Measurements from ENCODE around the gene FAM76A.

- TF ChIP-seq PPARA (CRISPR knock-in tag; IDR thresholded peaks at IDR 0.05; ENCODE audit: borderline replicate concordance) (no peak), OSR1 (CRISPR knock-in tag; IDR thresholded peaks at IDR 0.05) (no peak), TOX (CRISPR knock-in tag; IDR thresholded peaks at IDR 0.05; ENCODE audit: borderline replicate concordance) (no peak), CSDC2 (CRISPR knock-in tag; IDR thresholded peaks at IDR 0.05) (no peak), ZFP3 (CRISPR knock-in tag; IDR thresholded peaks at IDR 0.05) (no peak), SNAI2 (CRISPR knock-in tag; IDR thresholded peaks at IDR 0.05) (no peak), PATZ1 (CRISPR knock-in tag; IDR thresholded peaks at IDR 0.05; ENCODE audit: borderline replicate concordance) (no peak)
Observed at GRCh38 chr1:27763358-27763757, 37.6 kb downstream of the FAM76A start.
